Neural progenitor cell (in vitro differentiated cells): ENCODE data around the gene UBXN6.

Experiments
- EZH2 ChIP-seq: fragments of 200-600 bp; sonication (generic); IDR thresholded peaks from 2 replicates; pipeline ENCODE4 v1.6.1; 2017; ENCODE audit warnings: antibody characterized with exemption, mild to moderate bottlenecking, moderate library complexity
- TF ChIP-seq, protein P1 (sequence below): fragments of 200-600 bp; sonication (generic); IDR thresholded peaks from 2 replicates; pipeline ENCODE4 v1.5.1; 2017; ENCODE audit warnings: antibody characterized with exemption, mild to moderate bottlenecking

DNA sequence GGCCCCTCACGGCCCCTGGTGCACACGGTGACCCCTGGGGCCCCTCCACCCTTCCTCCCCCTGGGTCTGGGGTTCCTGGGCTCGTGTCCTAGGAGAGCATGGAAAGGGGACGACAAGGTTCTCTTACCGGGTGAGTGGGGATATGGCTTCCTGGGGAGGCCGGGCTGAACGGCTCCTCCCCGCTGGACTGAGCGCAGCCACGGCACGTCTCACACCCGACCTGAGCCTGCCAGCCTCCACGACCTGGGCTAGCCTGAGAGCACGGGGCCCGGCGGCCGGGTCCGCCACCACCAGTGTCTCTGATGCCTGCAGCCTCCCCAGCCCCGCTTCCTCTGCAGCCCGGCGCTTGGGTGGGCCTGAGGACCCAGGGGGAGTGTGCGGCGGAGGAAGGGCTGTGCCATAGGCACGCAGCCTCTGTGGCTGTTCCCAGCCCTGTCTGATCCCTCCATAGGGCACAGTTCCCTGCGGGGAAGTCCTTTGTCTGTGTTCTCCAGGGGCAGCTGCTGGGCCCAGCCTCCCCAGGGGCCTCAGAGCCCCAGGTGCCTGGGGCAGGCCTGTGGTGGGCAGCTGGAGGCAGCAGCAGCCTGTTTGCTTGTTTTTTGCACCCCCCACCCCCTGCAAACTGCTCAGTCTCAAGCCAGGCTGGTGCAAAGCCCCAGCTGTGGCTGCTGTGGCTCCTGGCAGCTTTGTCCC is 45.7 kb upstream of the UBXN6 start:
- TF ChIP-seq, protein P1, sequence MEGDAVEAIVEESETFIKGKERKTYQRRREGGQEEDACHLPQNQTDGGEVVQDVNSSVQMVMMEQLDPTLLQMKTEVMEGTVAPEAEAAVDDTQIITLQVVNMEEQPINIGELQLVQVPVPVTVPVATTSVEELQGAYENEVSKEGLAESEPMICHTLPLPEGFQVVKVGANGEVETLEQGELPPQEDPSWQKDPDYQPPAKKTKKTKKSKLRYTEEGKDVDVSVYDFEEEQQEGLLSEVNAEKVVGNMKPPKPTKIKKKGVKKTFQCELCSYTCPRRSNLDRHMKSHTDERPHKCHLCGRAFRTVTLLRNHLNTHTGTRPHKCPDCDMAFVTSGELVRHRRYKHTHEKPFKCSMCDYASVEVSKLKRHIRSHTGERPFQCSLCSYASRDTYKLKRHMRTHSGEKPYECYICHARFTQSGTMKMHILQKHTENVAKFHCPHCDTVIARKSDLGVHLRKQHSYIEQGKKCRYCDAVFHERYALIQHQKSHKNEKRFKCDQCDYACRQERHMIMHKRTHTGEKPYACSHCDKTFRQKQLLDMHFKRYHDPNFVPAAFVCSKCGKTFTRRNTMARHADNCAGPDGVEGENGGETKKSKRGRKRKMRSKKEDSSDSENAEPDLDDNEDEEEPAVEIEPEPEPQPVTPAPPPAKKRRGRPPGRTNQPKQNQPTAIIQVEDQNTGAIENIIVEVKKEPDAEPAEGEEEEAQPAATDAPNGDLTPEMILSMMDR, result no peak
- TF ChIP-seq EZH2, result no peak
